B cell (primary cell): ENCODE measurements around the gene TMEM132E. TPM values are rescaled to one million over a fixed set of nuclear protein-coding genes. Genes with fewer than 3 reads are reported as not detected.

Source experiments
- ATAC-seq: fragments of 200-7000 bp; cut with Tn5 transposase; one replicate; pipeline ENCODE4 v1.10.0; 2021; ENCODE audit warnings: low read depth, mild to moderate bottlenecking, moderate number of reproducible peaks, moderate library complexity
- CTCF ChIA-PET: fragments of 350-600 bp; sonication (Branson Sonifier 250); formaldehyde crosslinking; loops from one replicate; lab custom pipeline; 2021; ENCODE audit warnings: antibody characterized with exemption, inconsistent platforms; lab: Charles Lee
- POLR2A ChIA-PET: fragments of 350-600 bp; sonication (Branson Sonifier 250); formaldehyde crosslinking; loops from one replicate; lab custom pipeline; 2021; ENCODE audit warnings: antibody characterized with exemption; lab: Charles Lee
- DNase-seq: peaks from one replicate; pipeline ENCODE4 v3.0.0; 2013
- H2AFZ ChIP-seq: 2 replicates; pipeline ENCODE4 v1.6.1; 2012; ENCODE audit warnings: mild to moderate bottlenecking, low read depth, low read length; ENCODE audit not compliant: insufficient read depth, poor library complexity, severe bottlenecking
- H3K27ac ChIP-seq, 2 donors: 1 replicate in 1 of 2; 2 replicates in 1 of 2; pipeline ENCODE4 v1.5.1; 2012 to 2013; ENCODE audit warnings: low read length in 2 of 2, mild to moderate bottlenecking in 2 of 2, moderate library complexity in 1 of 2
- H3K27me3 ChIP-seq, 4 experiments: fragments of 200-600 bp in 1 of 4; sonication (generic) in 1 of 4; replicated peaks in 1 of 4; 1 replicate in 2 of 4; 2 replicates in 2 of 4; pipeline versions ENCODE4 v1.6.1 to v1.7.0; 2013 to 2016; ENCODE audit warnings: low read length in 3 of 4, mild to moderate bottlenecking in 2 of 4, mixed read lengths in 1 of 4, moderate library complexity in 1 of 4; ENCODE audit not compliant: insufficient read depth in 4 of 4, control insufficient read depth in 3 of 4; ENCODE audit errors: control extremely low read depth in 1 of 4
- H3K36me3 ChIP-seq, 2 experiments: replicated peaks in 1 of 2; 1 replicate in 1 of 2; 2 replicates in 1 of 2; pipeline versions ENCODE4 v1.6.1 to v1.7.1; 2013; ENCODE audit warnings: low read length in 1 of 2; ENCODE audit not compliant: insufficient read depth in 2 of 2, control insufficient read depth in 1 of 2; ENCODE audit errors: control extremely low read depth in 1 of 2, extremely low read depth in 1 of 2
- H3K4me1 ChIP-seq, 2 donors: fragments of 200-600 bp in 1 of 2; sonication (generic) in 1 of 2; 1 replicate in 1 of 2; 2 replicates in 1 of 2; pipeline versions ENCODE4 v1.5.1 to v1.6.1; 2013 to 2017; ENCODE audit warnings: low read length in 2 of 2; ENCODE audit not compliant: control insufficient read depth in 2 of 2, insufficient read depth in 2 of 2
- H3K4me2 ChIP-seq: replicated peaks from 2 replicates; pipeline ENCODE3; 2012; ENCODE audit warnings: mild to moderate bottlenecking, low read depth, low read length; ENCODE audit not compliant: poor library complexity, severe bottlenecking
- H3K4me3 ChIP-seq, 5 experiments: fragments of 200-600 bp in 1 of 5; sonication (generic) in 1 of 5; 1 replicate in 3 of 5; 2 replicates in 2 of 5; pipeline versions ENCODE4 v1.5.1 to v1.7.0; 2011 to 2016; ENCODE audit warnings: low read length in 4 of 5, mild to moderate bottlenecking in 4 of 5, low read depth in 2 of 5, control low read depth in 1 of 5, moderate library complexity in 1 of 5; ENCODE audit not compliant: insufficient read depth in 1 of 5; ENCODE audit errors: control extremely low read depth in 1 of 5, extremely low read depth in 1 of 5
- H3K79me2 ChIP-seq: fragments of 200-600 bp; sonication (generic); one replicate; pipeline ENCODE4 v1.6.0; 2016; ENCODE audit warnings: low read length; ENCODE audit not compliant: control insufficient read depth, insufficient read depth
- H3K9ac ChIP-seq: fragments of 200-600 bp; sonication (generic); 2 replicates; pipeline ENCODE4 v1.6.1; 2017; ENCODE audit warnings: mild to moderate bottlenecking, low read length, moderate library complexity
- H3K9me3 ChIP-seq, 3 donors: one replicate each; pipeline versions ENCODE4 v1.6.1 to v1.7.1; 2013; ENCODE audit warnings: low read length in 2 of 3; ENCODE audit not compliant: control insufficient read depth in 2 of 3, insufficient read depth in 1 of 3; ENCODE audit errors: control extremely low read depth in 1 of 3
- H4K20me1 ChIP-seq: 2 replicates; pipeline ENCODE4 v1.6.0; 2012; ENCODE audit warnings: mild to moderate bottlenecking, low read length; ENCODE audit not compliant: insufficient read depth, control insufficient read depth, poor library complexity, severe bottlenecking
- H3K27ac Mint-ChIP-seq: one replicate; pipeline ENCODE4 v1.8.0; 2021; ENCODE audit warnings: mixed read lengths
- H3K27me3 Mint-ChIP-seq: one replicate; pipeline ENCODE4 v1.8.0; 2021; ENCODE audit warnings: mixed read lengths
- H3K4me1 Mint-ChIP-seq: one replicate; pipeline ENCODE4 v1.8.0; 2021; ENCODE audit warnings: mixed read lengths
- H3K4me3 Mint-ChIP-seq: one replicate; pipeline ENCODE4 v1.8.0; 2021; ENCODE audit warnings: mixed read lengths
- H3K9me3 Mint-ChIP-seq: one replicate; pipeline ENCODE4 v1.8.0; 2022; ENCODE audit warnings: mixed read lengths; ENCODE audit not compliant: insufficient read depth
- EZH2 ChIP-seq: IDR thresholded peaks from 2 replicates; pipeline ENCODE4 v1.6.1; 2012; ENCODE audit warnings: borderline replicate concordance, low read depth, mild to moderate bottlenecking, moderate library complexity, low read length; ENCODE audit not compliant: insufficient read depth, poor library complexity, severe bottlenecking
- WGBS: methylation state at CpG from one replicate; pipeline ENCODE4 v1.1.5; 2013; ENCODE audit warnings: missing lambda C conversion rate; ENCODE audit not compliant: insufficient coverage; 5-methylcytosine and 5-hydroxymethylcytosine counted together
- intact Hi-C: fragments of 100-400 bp; cut with micrococcal nuclease; formaldehyde crosslinking; loops from one replicate; pipeline ENCODE4 v1.10.0; 2022
- polyA plus RNA-seq: library from polyadenylated mRNA; depleted of rRNA; stranded (reverse); fragments of >200 nt; gene quantifications from 2 replicates; pipeline ENCODE4 v1.2.3, GENCODE V29; 2012
- total RNA-seq, 2 donors: library from RNA; stranded (reverse); fragments of 120-200 nt in 1 of 2; gene quantifications; 1 replicate in 1 of 2; 2 replicates in 1 of 2; pipeline versions ENCODE4 v1.2.3 to v1.2.4, GENCODE V29; 2013 to 2022
- TF ChIP-seq, protein P1 (sequence below): fragments of 200-600 bp; IDR thresholded peaks from one replicate; pipeline ENCODE4 v1.8.0; 2022; ENCODE audit warnings: antibody characterized with exemption, mild to moderate bottlenecking

The TMEM132E gene
- total and polyA plus RNA-seq, 2 donors (not counting 1 experiment from before 2014, with no cell fraction given) = not detected

DNA sequence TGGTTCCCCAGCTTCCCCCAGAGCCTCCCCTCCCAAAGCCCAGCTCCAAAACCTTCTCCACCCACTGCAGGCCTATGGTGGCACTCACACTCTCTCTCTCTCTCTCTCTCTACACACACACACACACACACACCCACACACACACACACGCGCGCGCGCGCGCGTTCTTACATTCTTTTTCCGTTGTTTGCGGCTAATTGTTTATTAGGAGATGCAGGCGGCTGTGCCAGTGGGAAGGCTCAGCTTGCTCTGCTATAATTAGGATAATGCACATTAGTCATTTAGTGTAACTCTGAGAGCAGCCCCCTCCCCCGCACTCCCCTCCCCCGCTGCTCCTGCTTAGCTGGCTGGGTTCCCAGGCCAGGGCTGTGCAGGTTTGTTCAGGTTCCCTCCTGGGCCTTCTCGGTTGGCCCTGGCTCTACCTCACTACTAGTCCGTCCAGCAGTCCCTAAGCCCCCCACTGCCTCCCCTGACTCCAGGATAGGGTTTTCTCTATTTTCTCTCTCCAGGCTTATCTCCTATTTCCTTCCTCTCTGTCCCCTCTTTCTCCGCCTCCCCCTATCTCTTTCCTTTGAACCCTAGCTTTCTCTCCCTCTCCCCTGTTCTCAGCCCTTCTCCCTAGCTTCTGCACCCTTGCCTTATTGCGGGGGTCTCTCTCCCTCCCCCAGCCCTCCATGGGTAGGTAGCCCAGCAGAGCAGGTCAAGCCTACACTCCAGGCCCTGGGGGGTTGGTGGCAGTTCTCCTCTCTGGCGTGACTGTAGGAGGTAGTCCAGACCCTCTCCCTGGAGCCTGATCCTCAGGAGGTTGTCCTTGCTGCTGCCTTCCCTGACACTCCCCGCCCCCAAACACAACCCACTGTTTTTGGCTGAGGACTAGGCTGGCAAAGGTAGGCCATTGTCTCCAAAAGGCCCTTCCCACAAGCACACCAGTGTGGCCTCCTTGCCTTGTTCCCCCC is 34.0 kb downstream of the TMEM132E start:
- DNase-seq (no peak), ATAC-seq (no peak)
- H3K36me3 ChIP-seq = no peaks in the 10 kb centered on the region
- no peak for TF ChIP-seq EZH2
- TF ChIP-seq, protein P1, sequence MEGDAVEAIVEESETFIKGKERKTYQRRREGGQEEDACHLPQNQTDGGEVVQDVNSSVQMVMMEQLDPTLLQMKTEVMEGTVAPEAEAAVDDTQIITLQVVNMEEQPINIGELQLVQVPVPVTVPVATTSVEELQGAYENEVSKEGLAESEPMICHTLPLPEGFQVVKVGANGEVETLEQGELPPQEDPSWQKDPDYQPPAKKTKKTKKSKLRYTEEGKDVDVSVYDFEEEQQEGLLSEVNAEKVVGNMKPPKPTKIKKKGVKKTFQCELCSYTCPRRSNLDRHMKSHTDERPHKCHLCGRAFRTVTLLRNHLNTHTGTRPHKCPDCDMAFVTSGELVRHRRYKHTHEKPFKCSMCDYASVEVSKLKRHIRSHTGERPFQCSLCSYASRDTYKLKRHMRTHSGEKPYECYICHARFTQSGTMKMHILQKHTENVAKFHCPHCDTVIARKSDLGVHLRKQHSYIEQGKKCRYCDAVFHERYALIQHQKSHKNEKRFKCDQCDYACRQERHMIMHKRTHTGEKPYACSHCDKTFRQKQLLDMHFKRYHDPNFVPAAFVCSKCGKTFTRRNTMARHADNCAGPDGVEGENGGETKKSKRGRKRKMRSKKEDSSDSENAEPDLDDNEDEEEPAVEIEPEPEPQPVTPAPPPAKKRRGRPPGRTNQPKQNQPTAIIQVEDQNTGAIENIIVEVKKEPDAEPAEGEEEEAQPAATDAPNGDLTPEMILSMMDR = no peak
- no peaks in the 10 kb centered on the region for H3K9me3 ChIP-seq
- Mint-ChIP-seq H3K9me3 (no peaks in the 10 kb centered on the region), H3K4me1 (no peaks in the 10 kb centered on the region), H3K27ac (no peak overlapping the region), H3K4me3 (no peak overlapping the region), H3K27me3 (peaks cover 70% of the 10 kb centered on the region)
- no peak overlapping the region for H3K4me3 ChIP-seq
- ChIA-PET CTCF (no interaction called here), POLR2A (no interaction called here)
- no peak overlapping the region for H3K9ac ChIP-seq
- H4K20me1 ChIP-seq = no peaks in the 10 kb centered on the region
- H3K27me3 ChIP-seq = peaks cover 0 to 20% (median 0%) of the 10 kb centered on the region in 4 experiments
- H3K4me1 ChIP-seq = no peaks in the 10 kb centered on the region
- intact Hi-C loops = no loop called here
- H3K79me2 ChIP-seq = no peaks in the 10 kb centered on the region
- H3K27ac ChIP-seq = no peak overlapping the region
- WGBS = 58% methylated on average over 6 of the region's 19 CpGs
- H2AFZ ChIP-seq = no peak overlapping the region
- no peak overlapping the region for H3K4me2 ChIP-seq

DNA sequence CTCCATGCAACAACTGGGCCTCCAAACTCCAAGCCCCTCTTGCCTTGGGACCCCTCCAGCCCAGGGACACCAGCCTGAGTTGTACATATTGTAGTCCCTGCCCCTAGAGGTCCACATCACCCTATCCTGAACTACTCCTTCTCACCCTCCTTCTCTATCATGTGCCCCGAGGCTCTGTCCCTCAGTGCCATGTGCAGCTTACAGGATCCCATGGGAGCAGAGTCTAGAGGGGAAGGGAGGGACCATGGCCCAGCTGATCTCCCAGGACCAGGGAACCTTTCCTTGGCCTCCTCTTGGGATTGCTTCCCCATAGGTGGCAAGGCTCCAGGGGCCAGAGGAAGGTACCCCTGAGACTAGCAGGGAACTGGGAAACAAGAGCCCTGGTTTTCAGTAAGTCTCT is 35.3 kb downstream of the TMEM132E start:
- intact Hi-C loops = no loop called here
- no peak overlapping the region for H3K4me3 ChIP-seq
- no peak overlapping the region for H3K9ac ChIP-seq
- POLR2A ChIA-PET = no interaction called here
- H3K9me3 Mint-ChIP-seq = no peaks in the 10 kb centered on the region
- no peak for TF ChIP-seq EZH2
- TF ChIP-seq, protein P1 = no peak
- H3K27me3 Mint-ChIP-seq = peaks cover 64% of the 10 kb centered on the region
- no peaks in the 10 kb centered on the region for H3K9me3 ChIP-seq
- no peaks in the 10 kb centered on the region for H3K36me3 ChIP-seq
- DNase-seq (no peak), ATAC-seq (no peak)
- no peak overlapping the region for H3K27ac ChIP-seq
- H3K27me3 ChIP-seq = peaks cover 0 to 15% (median 2%) of the 10 kb centered on the region in 4 experiments
- H3K4me2 ChIP-seq = no peak overlapping the region
- no peaks in the 10 kb centered on the region for H3K79me2 ChIP-seq
- CTCF ChIA-PET = no interaction called here
- no peaks in the 10 kb centered on the region for H3K4me1 ChIP-seq
- no peak overlapping the region for H3K27ac Mint-ChIP-seq
- no CpG with 5 or more reads among the region's 1 CpG for WGBS
- no peaks in the 10 kb centered on the region for H4K20me1 ChIP-seq
- no peak overlapping the region for H3K4me3 Mint-ChIP-seq
- no peak overlapping the region for H2AFZ ChIP-seq
- H3K4me1 Mint-ChIP-seq = no peaks in the 10 kb centered on the region
